Cerebellar nuclear complex (tissue), 1 donor: ENCODE measurements around the gene GATM.
"Not testable (repeated sequence)": the region's sequence is repeated elsewhere in the genome, so short reads cannot be mapped to it uniquely, and the experiment has no call there.

Experiments
- DNase-seq, 2 experiments: peaks; one replicate each; lab custom pipeline; 2025; lab: John Stamatoyannopoulos, UW

Gene GATM

GRCh38 chr15:45351227-45351626 lies 27.1 kb downstream of the GATM start:
- DNase-seq: no peak

- no peak for DNase-seq
These were observed 28.7 kb downstream of the GATM start for GRCh38 chr15:45349623-45350022.

- no peak for DNase-seq
These were observed 30.4 kb downstream of the GATM start for GRCh38 chr15:45347989-45348388.

GRCh38 chr15:45347033-45347432 lies 31.3 kb downstream of the GATM start:
- no peak for DNase-seq

DNA sequence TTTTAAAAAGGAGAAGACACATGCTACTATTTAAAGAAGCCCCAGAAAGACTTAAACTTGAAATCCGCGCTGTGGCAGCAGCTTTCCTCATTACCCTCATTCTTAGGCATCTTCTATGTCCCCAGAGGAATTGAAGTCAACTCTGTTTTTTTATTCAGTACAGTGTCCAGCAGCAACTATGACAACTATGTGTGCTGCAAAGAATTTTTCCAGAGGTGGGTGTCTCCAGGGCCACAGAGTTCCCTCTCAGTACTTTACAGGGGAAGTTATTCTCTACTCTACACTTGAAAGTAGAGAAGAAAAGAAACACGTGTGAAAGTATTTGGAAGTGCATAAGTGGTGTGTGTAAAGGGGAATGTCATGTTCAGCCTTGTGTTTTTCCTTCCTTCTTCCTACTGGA lies 32.0 kb downstream of the GATM start:
- DNase-seq: no peak

DNA sequence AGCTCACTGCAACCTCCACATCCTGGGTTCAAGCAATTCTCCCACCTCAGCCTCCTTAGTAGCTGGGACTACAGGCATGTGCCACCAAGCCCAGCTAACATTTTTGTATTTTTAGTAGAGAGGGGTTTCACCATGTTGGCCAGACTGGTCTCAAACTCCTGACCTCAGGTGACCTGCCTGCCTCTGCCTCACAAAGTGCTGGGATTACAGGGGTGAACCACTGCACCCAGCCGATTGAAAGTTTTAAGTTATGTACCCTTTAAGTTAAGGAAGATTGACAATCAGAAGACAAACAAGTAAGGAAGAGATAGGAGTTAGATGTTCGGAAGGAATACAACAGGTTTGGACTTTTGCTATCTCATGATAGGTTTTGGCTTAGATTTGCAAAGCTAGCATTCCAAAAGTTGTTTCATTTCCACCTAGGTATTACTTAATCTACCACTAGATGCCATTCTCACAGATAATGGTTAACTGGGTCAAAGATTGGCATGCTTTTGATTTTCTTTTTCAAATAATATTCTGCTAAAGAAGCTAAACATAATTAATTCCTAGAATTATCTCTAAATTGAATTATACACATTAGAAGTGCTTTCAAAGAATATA lies 35.0 kb downstream of the GATM start:
- no peak for DNase-seq

DNA sequence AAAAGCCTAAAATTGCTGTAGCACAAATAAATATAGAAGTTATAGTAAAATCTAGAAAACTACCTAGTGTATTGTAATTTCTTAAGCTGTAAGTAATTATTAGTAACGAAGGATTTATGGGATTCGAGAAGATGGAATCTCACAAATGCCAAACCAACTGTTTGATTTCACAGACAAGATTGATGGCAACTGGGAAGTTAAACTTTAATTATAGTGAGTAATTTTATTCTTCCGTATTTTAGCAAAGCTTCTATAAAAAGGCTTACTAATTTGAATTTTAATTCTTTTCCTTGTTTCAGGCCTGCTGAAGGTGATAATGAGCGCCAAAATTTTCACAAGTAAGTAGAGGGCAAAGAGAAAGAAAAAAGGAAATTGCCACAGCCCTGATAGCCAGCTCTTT lies 36.6 kb downstream of the GATM start:
- DNase-seq: no peak

GRCh38 chr15:45340429-45340828 lies 37.9 kb downstream of the GATM start:
- no peak for DNase-seq

DNA sequence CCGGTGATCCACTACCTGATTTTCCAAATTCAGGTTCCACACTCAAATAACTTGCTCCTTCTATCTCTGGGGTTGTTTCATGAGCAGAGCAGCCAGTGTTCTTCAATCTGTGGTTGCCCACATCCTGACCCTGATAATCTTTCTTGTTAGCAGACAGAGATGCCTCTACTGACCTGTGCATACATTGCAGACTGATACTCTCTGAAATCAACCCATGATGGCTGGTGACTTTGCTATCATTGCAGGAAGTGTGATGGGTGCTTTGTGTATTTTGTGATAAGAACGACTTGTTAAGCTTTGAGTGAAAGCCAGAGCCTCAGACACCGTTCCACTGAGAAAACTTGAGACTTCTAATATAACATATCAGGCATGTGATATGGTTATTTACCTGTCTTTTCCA lies 39.9 kb downstream of the GATM start:
- no peak for DNase-seq

DNA sequence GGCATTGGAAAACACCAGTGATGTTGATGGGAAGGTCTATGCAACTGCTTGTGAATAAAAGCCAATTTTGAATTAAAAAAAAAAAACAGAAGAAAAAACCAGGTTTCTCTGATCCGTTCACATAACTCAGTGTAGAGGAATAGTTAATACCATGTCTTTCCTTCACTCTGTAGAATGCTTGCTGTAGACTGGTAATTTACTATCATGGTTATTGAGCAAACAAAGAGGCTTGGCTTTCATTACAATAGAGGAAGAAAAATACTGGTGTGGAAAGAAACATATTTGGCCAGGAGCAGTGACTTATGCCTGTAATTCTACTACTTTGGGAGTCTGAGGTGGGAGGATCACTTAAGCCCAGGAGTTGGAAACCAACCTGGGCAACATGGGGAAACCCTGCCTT lies 41.1 kb downstream of the GATM start:
- DNase-seq: no peak

GRCh38 chr15:45333550-45333949 lies 44.8 kb downstream of the GATM start:
- no peak for DNase-seq

GRCh38 chr15:45332694-45333093 lies 45.6 kb downstream of the GATM start:
- no peak for DNase-seq

- no peak for DNase-seq
These were observed 46.4 kb downstream of the GATM start for GRCh38 chr15:45331972-45332371.

- no peak for DNase-seq
These were observed 49.7 kb downstream of the GATM start for GRCh38 chr15:45328663-45329062.

DNA sequence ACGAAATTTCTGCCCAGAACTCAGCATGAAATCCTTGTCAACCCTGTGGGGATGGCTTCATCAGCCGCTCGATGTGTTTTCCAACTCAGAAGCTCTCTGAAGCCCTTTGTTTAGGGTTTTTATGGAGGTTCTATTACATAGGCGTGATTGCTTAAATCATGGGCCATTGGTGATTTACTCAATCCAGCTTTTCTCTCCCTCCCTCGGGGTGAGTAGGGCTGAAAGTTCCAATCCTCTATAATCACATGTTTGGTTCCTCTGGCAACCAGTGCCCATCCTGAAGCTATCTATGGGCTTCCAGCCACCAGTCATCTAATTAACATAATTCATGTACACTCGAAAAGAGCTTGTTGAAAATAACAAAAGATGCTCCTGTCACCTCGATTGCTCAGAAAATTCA lies 51.6 kb downstream of the GATM start:
- no peak for DNase-seq

DNA sequence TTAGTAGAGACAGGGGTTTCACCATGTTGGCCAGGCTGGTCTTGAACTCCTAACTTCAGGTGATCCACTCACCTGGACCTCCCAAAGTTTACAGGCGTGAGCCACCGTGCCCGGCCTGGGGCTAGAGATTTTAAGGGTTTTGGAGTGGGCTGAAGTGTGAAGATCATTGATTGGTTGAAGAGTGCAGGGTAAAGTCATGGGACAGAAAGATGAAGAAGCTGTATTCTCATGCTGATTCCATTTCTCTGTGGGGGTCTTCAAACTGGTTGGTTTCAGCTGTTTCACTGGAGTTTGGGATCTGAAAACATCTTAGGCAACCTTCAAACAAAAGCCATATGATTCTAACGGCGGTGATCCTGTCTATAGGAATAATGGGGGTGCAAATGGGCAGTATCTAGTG lies 52.1 kb downstream of the GATM start:
- DNase-seq: no peak

DNA sequence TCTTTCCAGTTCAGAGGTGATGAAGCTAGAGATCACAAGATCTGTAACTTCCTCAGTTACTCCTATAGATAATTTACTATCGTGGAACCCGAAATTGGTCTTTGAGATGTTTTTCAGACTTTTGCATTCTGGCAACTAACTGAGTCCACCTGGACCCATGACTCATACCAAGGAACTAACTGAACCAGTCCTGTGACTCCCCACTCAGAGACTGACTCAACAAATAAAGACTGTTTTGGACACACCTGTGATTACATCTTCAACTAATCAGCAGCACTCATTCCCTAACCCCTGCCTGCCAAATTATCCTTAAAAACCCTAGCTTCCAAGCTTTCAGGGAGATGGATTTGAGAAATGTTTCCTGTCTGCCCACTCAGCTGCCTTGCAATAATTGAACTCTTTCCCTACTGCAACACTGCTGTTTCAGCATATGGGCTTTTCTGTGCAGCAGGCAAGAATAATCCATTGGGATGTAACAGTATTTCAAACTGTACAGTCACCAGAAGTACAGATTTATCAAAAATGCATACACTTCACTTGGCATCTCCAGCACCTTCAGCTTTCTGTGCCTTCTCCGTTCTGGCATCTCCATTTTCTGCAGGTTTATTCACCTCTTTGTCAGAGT lies 57.7 kb downstream of the GATM start:
- DNase-seq: no peak

- no peak for DNase-seq
These were observed 58.7 kb downstream of the GATM start for GRCh38 chr15:45319472-45320214.

DNA sequence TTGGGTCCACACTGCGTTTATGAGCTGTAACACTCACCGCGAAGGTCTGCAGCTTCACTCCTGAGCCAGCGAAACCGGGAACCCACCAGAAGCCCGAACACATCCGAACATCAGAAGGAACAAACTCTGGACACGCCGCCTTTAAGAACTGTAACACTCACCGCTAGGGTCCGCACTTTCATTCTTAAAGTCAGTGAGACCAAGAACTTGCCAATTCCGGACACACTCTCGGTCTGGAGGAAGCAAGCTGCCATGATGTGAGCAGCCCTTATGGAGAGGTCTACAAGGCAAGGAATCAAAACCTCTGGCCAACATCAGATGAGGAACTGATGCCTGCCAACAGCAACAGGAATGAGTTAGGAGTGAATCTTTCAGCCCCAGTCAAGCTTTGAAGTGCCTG lies 63.4 kb downstream of the GATM start:
- DNase-seq: no peak

DNA sequence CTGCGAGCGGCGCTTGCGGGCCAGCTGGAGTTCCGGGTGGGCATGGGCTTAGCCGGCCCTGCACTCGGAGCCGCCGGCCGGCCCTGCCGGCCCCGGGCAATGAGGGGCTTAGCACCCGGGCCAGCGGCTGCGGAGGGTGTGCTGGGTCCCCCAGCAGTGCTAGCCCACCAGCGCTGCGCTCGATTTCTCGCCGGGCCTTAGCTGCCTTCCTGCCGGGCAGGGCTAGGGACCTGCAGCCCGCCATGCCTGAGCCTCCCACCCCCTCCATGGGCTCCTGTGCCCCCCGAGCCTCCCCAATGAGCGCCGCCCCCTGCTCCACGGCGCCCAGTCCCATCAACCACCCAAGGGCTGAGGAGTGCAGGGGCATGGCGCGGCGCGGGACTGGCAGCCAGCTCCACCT lies 64.2 kb downstream of the GATM start:
- DNase-seq: not testable (repeated sequence)
